ENCODE data around the gene CGREF1. TPM values are rescaled to one million over a fixed set of nuclear protein-coding genes. Genes with fewer than 3 reads are reported as not detected.

Gene CGREF1
- total and polyA plus RNA-seq, 2 donors (not counting 1 experiment from before 2014, with no cell fraction given): 1.5 to 2.3 TPM

DNA sequence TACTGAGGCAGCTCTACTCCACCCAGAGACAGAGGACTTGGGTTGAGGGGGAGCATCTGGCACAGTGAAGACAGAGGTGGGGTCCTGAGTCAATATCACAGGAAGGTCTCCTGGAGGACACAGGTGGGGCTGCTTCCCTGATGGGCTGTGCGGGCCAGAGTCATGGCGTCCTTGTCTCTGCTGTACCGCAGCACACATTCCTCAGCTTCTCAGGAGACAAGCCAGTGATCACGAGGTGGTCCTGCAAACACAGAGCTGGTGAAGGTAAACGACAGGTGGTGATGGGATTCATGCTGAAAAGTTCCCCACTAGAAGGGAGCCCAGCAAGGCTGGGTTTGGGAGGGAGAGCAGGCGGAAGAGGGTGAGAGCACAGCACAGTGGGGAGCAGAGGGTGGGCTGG, 39.5 kb upstream of the CGREF1 start:
- peaks cover 8% of the 10 kb centered on the region for H3K27me3 ChIP-seq (ENCODE audit: control insufficient read depth, insufficient read depth, low read length)
- H3K4me1 ChIP-seq (ENCODE audit: control insufficient read depth, extremely low read depth, insufficient read depth, low read length): no peaks in the 10 kb centered on the region
- no peaks in the 10 kb centered on the region for H3K9me3 ChIP-seq (ENCODE audit: control insufficient read depth, insufficient read depth, low read depth, low read length)
- no peak overlapping the region for H3K9ac ChIP-seq (ENCODE audit: insufficient read depth, low read length)
- no peak overlapping the region for H2AFZ ChIP-seq (ENCODE audit: low read length)
- no peak overlapping the region for H3K27ac ChIP-seq (ENCODE audit: insufficient read depth, low read length)
- TF ChIP-seq, protein P1, sequence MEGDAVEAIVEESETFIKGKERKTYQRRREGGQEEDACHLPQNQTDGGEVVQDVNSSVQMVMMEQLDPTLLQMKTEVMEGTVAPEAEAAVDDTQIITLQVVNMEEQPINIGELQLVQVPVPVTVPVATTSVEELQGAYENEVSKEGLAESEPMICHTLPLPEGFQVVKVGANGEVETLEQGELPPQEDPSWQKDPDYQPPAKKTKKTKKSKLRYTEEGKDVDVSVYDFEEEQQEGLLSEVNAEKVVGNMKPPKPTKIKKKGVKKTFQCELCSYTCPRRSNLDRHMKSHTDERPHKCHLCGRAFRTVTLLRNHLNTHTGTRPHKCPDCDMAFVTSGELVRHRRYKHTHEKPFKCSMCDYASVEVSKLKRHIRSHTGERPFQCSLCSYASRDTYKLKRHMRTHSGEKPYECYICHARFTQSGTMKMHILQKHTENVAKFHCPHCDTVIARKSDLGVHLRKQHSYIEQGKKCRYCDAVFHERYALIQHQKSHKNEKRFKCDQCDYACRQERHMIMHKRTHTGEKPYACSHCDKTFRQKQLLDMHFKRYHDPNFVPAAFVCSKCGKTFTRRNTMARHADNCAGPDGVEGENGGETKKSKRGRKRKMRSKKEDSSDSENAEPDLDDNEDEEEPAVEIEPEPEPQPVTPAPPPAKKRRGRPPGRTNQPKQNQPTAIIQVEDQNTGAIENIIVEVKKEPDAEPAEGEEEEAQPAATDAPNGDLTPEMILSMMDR (conservative IDR thresholded peaks at IDR 0.05 in 1 of 2, IDR thresholded peaks at IDR 0.05 in 1 of 2; ENCODE audit: low read depth in 1 of 2, low read length in 2 of 2): no peak
- no peak for TF ChIP-seq EZH2 (IDR thresholded peaks at IDR 0.05; ENCODE audit: low read length, missing control alignments)
- H4K20me1 ChIP-seq (ENCODE audit: control insufficient read depth, extremely low read depth, insufficient read depth, low read length): no peaks in the 10 kb centered on the region
- H3K4me2 ChIP-seq (ENCODE audit: extremely low read depth, insufficient read depth, low read length): no peak overlapping the region
- no peaks in the 10 kb centered on the region for H3K36me3 ChIP-seq (ENCODE audit: control insufficient read depth, insufficient read depth, low read length)
- no peaks in the 10 kb centered on the region for H3K79me2 ChIP-seq (ENCODE audit: control insufficient read depth, insufficient read depth, low read length)
- no peak for DNase-seq (ENCODE audit: low read depth in 2 of 2)
- H3K4me3 ChIP-seq (replicated peaks in 1 of 4; ENCODE audit: control extremely low read depth in 1 of 4, insufficient read depth in 1 of 4, low read depth in 3 of 4, low read length in 4 of 4): no peak overlapping the region

GRCh38 chr2:27155069-27155520, 36.2 kb upstream of the CGREF1 start:
- Histone ChIP-seq H3K4me3 (replicated peaks in 1 of 4; ENCODE audit: control extremely low read depth in 1 of 4, insufficient read depth in 1 of 4, low read depth in 3 of 4, low read length in 4 of 4) (no peak overlapping the region), H3K4me1 (ENCODE audit: control insufficient read depth, extremely low read depth, insufficient read depth, low read length) (no peaks in the 10 kb centered on the region), H3K9ac (ENCODE audit: insufficient read depth, low read length) (no peak overlapping the region), H2AFZ (ENCODE audit: low read length) (no peak overlapping the region), H3K79me2 (ENCODE audit: control insufficient read depth, insufficient read depth, low read length) (no peaks in the 10 kb centered on the region), H4K20me1 (ENCODE audit: control insufficient read depth, extremely low read depth, insufficient read depth, low read length) (no peaks in the 10 kb centered on the region), H3K27ac (ENCODE audit: insufficient read depth, low read length) (no peak overlapping the region), H3K9me3 (ENCODE audit: control insufficient read depth, insufficient read depth, low read depth, low read length) (no peaks in the 10 kb centered on the region), H3K4me2 (ENCODE audit: extremely low read depth, insufficient read depth, low read length) (no peak overlapping the region), H3K36me3 (ENCODE audit: control insufficient read depth, insufficient read depth, low read length) (no peaks in the 10 kb centered on the region), H3K27me3 (ENCODE audit: control insufficient read depth, insufficient read depth, low read length) (peaks cover 20% of the 10 kb centered on the region)
- TF ChIP-seq, protein P1 (conservative IDR thresholded peaks at IDR 0.05 in 1 of 2, IDR thresholded peaks at IDR 0.05 in 1 of 2; ENCODE audit: low read depth in 1 of 2, low read length in 2 of 2): no peak
- no peak for TF ChIP-seq EZH2 (IDR thresholded peaks at IDR 0.05; ENCODE audit: low read length, missing control alignments)
- DNase-seq (ENCODE audit: low read depth in 2 of 2): no peak

DNA sequence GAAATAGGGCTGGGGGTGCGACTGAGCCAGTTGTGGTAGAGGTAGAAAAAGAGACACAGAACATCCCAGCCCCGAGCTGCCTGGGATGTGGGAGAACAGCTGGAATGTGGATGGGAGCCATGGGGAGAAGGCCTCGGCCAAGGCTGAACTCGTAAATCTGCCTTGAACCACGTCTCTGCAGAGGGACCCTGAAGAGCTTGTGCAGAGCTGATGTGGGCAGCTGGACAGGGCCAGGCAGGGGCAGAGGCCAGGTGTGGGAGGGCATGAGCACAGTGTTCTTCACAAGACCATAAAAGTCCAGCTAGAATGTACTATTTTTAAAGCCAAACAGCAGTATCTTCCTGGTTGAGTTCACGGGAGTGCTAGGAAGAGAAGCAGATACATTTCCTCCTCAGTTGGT, 35.6 kb upstream of the CGREF1 start:
- Histone ChIP-seq H3K9me3 (ENCODE audit: control insufficient read depth, insufficient read depth, low read depth, low read length) (no peaks in the 10 kb centered on the region), H3K4me2 (ENCODE audit: extremely low read depth, insufficient read depth, low read length) (no peak overlapping the region), H3K9ac (ENCODE audit: insufficient read depth, low read length) (no peak overlapping the region), H3K27me3 (ENCODE audit: control insufficient read depth, insufficient read depth, low read length) (peaks cover 21% of the 10 kb centered on the region), H4K20me1 (ENCODE audit: control insufficient read depth, extremely low read depth, insufficient read depth, low read length) (no peaks in the 10 kb centered on the region), H3K79me2 (ENCODE audit: control insufficient read depth, insufficient read depth, low read length) (no peaks in the 10 kb centered on the region), H3K4me3 (replicated peaks in 1 of 4; ENCODE audit: control extremely low read depth in 1 of 4, insufficient read depth in 1 of 4, low read depth in 3 of 4, low read length in 4 of 4) (no peak overlapping the region), H3K27ac (ENCODE audit: insufficient read depth, low read length) (no peak overlapping the region), H2AFZ (ENCODE audit: low read length) (no peak overlapping the region), H3K4me1 (ENCODE audit: control insufficient read depth, extremely low read depth, insufficient read depth, low read length) (no peaks in the 10 kb centered on the region), H3K36me3 (ENCODE audit: control insufficient read depth, insufficient read depth, low read length) (no peaks in the 10 kb centered on the region)
- TF ChIP-seq, protein P1 (conservative IDR thresholded peaks at IDR 0.05 in 1 of 2, IDR thresholded peaks at IDR 0.05 in 1 of 2; ENCODE audit: low read depth in 1 of 2, low read length in 2 of 2): no peak
- TF ChIP-seq EZH2 (IDR thresholded peaks at IDR 0.05; ENCODE audit: low read length, missing control alignments): no peak
- no peak for DNase-seq (ENCODE audit: low read depth in 2 of 2)
